Common myeloid progenitor, CD34-positive (primary cell): ENCODE results near the gene MVD.
"Not testable (repeated sequence)": the region's sequence is repeated elsewhere in the genome, so short reads cannot be mapped to it uniquely, and the experiment has no call there.

ENCODE experiments used
- CTCF ChIA-PET: fragments of 350-600 bp; sonication (Branson Sonifier 250); formaldehyde crosslinking; loops from one replicate; lab custom pipeline; 2021; ENCODE audit warnings: antibody characterized with exemption; lab: Charles Lee
- POLR2A ChIA-PET: fragments of 350-600 bp; sonication (Branson Sonifier 250); formaldehyde crosslinking; loops from one replicate; lab custom pipeline; 2021; ENCODE audit warnings: antibody characterized with exemption; lab: Charles Lee
- DNase-seq, 3 donors: peaks; one replicate each; pipeline versions ENCODE4 v3.0.0 to v3.0.0-alpha.2; 2013
- H3K27ac ChIP-seq, 2 experiments: 1 replicate in 1 of 2; 2 replicates in 1 of 2; pipeline ENCODE4 v1.7.0; 2013; ENCODE audit warnings: inconsistent platforms in 2 of 2, low read length in 2 of 2, mild to moderate bottlenecking in 2 of 2, low read depth in 1 of 2, moderate library complexity in 1 of 2; ENCODE audit not compliant: severe bottlenecking in 2 of 2, insufficient read depth in 1 of 2, poor library complexity in 1 of 2
- H3K27me3 ChIP-seq, 5 experiments: replicated peaks in 2 of 5; 1 replicate in 3 of 5; 2 replicates in 2 of 5; pipeline versions ENCODE4 v1.6.1 to v1.7.0; 2013; ENCODE audit warnings: low read length in 4 of 5, mild to moderate bottlenecking in 2 of 5, moderate library complexity in 2 of 5, inconsistent platforms in 1 of 5; ENCODE audit not compliant: insufficient read depth in 5 of 5, control insufficient read depth in 4 of 5
- H3K36me3 ChIP-seq, 4 experiments: 1 replicate in 2 of 4; 2 replicates in 2 of 4; pipeline versions ENCODE4 v1.6.1 to v1.7.0; 2013; ENCODE audit warnings: low read length in 3 of 4, control low read depth in 1 of 4, mild to moderate bottlenecking in 1 of 4; ENCODE audit not compliant: control insufficient read depth in 4 of 4, insufficient read depth in 4 of 4
- H3K4me1 ChIP-seq, 4 experiments: 1 replicate in 3 of 4; 2 replicates in 1 of 4; pipeline versions ENCODE4 v1.6.1 to v1.7.1; 2013; ENCODE audit warnings: low read length in 3 of 4, mild to moderate bottlenecking in 3 of 4, control low read depth in 1 of 4, inconsistent platforms in 1 of 4, moderate library complexity in 1 of 4; ENCODE audit not compliant: control insufficient read depth in 4 of 4, insufficient read depth in 4 of 4; ENCODE audit errors: control extremely low read depth in 1 of 4
- H3K4me3 ChIP-seq, 7 experiments: 1 replicate in 4 of 7; 2 replicates in 3 of 7; pipeline versions ENCODE4 v1.5.1 to v1.7.0; 2013; ENCODE audit warnings: mild to moderate bottlenecking in 7 of 7, low read length in 6 of 7, moderate library complexity in 6 of 7, inconsistent platforms in 2 of 7, low read depth in 2 of 7, control low read depth in 1 of 7; ENCODE audit not compliant: insufficient read depth in 4 of 7, control insufficient read depth in 1 of 7; ENCODE audit errors: extremely low read depth in 1 of 7
- H3K9me3 ChIP-seq, 5 experiments: 1 replicate in 4 of 5; 2 replicates in 1 of 5; pipeline versions ENCODE4 v1.6.1 to v1.7.1; 2013; ENCODE audit warnings: low read length in 4 of 5, mild to moderate bottlenecking in 2 of 5, inconsistent platforms in 1 of 5, low read depth in 1 of 5, moderate library complexity in 1 of 5; ENCODE audit not compliant: control insufficient read depth in 4 of 5, insufficient read depth in 2 of 5; ENCODE audit errors: control extremely low read depth in 1 of 5
- WGBS: methylation state at CpG from one replicate; pipeline ENCODE4 v1.1.5; 2013; ENCODE audit not compliant: insufficient coverage; 5-methylcytosine and 5-hydroxymethylcytosine counted together

Gene MVD

DNA sequence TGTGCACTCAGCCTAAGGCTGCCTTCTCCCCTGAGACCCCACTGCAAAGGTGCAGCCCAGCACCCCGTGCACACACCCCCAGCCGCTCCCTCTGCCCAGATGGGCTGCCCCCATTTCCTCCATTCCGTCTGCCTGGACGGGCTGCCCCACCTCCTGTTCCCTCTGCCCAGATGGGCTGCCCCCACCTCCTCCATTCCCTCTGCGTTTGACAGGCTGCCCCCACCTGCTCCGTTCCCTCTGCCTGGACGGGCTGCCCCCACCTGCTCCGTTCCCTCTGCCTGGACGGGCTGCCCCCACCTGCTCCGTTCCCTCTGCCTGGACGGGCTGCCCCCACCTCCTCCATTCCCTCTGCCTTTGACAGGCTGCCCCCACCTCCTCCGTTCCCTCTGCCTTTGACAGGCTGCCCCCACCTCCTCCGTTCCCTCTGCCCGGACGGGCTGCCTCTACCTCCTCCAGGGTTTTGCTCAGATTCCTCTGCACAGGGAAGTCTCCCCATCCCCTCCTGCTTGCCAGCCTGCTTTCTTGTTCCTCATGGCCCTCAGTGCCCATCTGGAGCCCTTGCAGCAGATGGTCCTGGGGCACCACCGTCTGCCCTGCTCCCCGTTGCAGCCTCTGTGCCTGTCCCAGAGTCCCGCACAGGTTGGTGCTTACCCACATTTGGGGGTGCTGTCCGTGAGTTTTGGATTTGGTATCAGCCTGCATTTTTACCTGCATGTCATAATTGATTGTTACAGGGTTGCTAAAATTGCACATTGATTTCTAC, 47.9 kb downstream of the MVD start:
- H3K27me3 ChIP-seq = no peaks in the 10 kb centered on the region
- no peak overlapping the region for H3K27ac ChIP-seq
- DNase-seq = no peak
- peaks cover 9 to 82% (median 58%) of the 10 kb centered on the region in 4 experiments for H3K36me3 ChIP-seq
- no peaks in the 10 kb centered on the region for H3K4me1 ChIP-seq
- H3K9me3 ChIP-seq = no peaks in the 10 kb centered on the region
- 92% methylated on average over 18 of the region's 19 CpGs for WGBS
- ChIA-PET POLR2A (no interaction called here), CTCF (no interaction called here)
- H3K4me3 ChIP-seq = no peak overlapping the region

DNA sequence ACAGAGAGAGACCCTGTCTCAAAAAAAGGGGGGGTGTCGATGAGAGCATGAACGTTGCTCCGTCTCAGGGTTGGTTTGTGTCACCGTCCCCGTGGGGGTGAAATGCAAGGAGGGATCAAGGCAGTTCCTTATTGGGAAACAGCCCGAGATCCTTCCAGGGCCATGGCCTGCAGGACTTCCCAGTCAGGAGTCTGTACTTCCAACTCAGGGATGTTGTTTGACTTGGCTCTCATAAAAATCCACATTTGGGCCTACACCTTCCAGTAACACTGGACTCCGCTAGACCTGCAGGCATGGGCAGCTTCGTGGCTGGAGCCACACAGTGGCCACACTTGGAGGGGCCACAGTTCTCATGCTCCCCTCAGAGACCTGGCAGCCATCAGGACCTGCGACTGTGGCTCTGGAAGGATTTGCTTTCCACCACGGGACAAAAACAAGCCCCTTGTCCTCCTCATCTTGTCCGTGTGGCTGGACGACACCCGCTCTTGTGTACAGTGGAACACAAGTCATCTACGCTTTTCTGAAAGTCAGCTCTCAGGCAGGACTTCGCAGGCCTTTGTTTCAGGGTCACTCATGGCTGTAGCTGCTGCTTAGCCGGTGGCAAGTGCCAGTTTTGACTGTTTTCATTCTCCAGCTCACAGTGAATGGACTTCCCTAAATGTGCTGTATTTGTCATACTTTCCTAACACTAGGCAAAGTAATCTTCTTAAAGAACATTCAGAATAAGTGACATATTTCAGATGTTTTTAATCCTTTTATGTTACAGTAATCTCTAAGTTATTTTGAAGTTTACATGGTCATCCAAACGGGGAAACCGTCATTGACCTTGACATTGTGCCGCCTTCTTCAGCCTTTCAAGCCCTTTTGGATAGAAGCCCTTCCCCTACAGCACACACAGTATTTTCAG, 48.7 kb downstream of the MVD start:
- Histone ChIP-seq H3K4me3 (no peak overlapping the region), H3K27ac (no peak overlapping the region), H3K27me3 (no peaks in the 10 kb centered on the region), H3K9me3 (no peaks in the 10 kb centered on the region), H3K36me3 (peaks cover 9 to 78% (median 61%) of the 10 kb centered on the region in 4 experiments), H3K4me1 (no peaks in the 10 kb centered on the region)
- DNase-seq = no peak
- ChIA-PET CTCF (no interaction called here), POLR2A (no interaction called here)
- 96% methylated on average over 14 of the region's 19 CpGs for WGBS

GRCh38 chr16:88613293-88613692, 49.6 kb downstream of the MVD start:
- DNase-seq = no peak
- Histone ChIP-seq H3K4me3 (no peak overlapping the region), H3K4me1 (no peaks in the 10 kb centered on the region), H3K36me3 (peaks cover 12 to 78% (median 60%) of the 10 kb centered on the region in 4 experiments), H3K27me3 (no peaks in the 10 kb centered on the region), H3K27ac (no peak overlapping the region), H3K9me3 (no peaks in the 10 kb centered on the region)
- no CpG with 5 or more reads among the region's 10 CpGs for WGBS
- ChIA-PET POLR2A (no interaction called here), CTCF (interaction anchor here (1.2 kb wide), 1 partner anchor 20 kb away, joined by 3 read pairs; no protein-coding TSS in a partner anchor)

GRCh38 chr16:88610909-88611812, 51.7 kb downstream of the MVD start:
- H3K4me3 ChIP-seq = no peak overlapping the region
- WGBS = 97% methylated on average over 41 of the region's 49 CpGs
- ChIA-PET CTCF (no interaction called here), POLR2A (no interaction called here)
- H3K27ac ChIP-seq = no peak overlapping the region
- H3K36me3 ChIP-seq = peaks cover 16 to 80% (median 62%) of the 10 kb centered on the region in 4 experiments
- H3K4me1 ChIP-seq = peaks cover 0 to 2% (median 0%) of the 10 kb centered on the region in 4 experiments
- H3K9me3 ChIP-seq = no peaks in the 10 kb centered on the region
- H3K27me3 ChIP-seq = no peaks in the 10 kb centered on the region
- no peak for DNase-seq

GRCh38 chr16:88610080-88610479, 52.8 kb downstream of the MVD start:
- Histone ChIP-seq H3K27ac (no peak overlapping the region), H3K9me3 (no peaks in the 10 kb centered on the region), H3K36me3 (peaks cover 22 to 81% (median 63%) of the 10 kb centered on the region in 4 experiments), H3K27me3 (no peaks in the 10 kb centered on the region), H3K4me1 (peaks cover 0 to 2% (median 0%) of the 10 kb centered on the region in 4 experiments), H3K4me3 (no peak overlapping the region)
- DNase-seq = no peak
- WGBS = 96% methylated on average over 6 of the region's 6 CpGs
- CTCF ChIA-PET = no interaction called here
- POLR2A ChIA-PET = no interaction called here

GRCh38 chr16:88609426-88609825, 53.5 kb downstream of the MVD start:
- DNase-seq, H3K27me3 ChIP-seq, H3K9me3 ChIP-seq, H3K27ac ChIP-seq, H3K4me3 ChIP-seq, POLR2A ChIA-PET, H3K4me1 ChIP-seq: not testable (repeated sequence)
- 91% methylated on average over 3 of the region's 8 CpGs for whole genome bisulfite sequencing
- CTCF ChIA-PET = interaction anchor here (1.3 to 1.5 kb wide), 2 partner anchors 10 to 14 kb away, joined by 4 to 5 read pairs; no protein-coding TSS in a partner anchor
- peaks cover 28 to 87% (median 68%) of the 10 kb centered on the region in 4 experiments for H3K36me3 ChIP-seq
